Sciatic nerve (tissue), 2 donors: ENCODE measurements around the gene SCML2. TPM values are rescaled to one million over a fixed set of nuclear protein-coding genes. Genes with fewer than 3 reads are reported as not detected.
"Not testable (repeated sequence)": the region's sequence is repeated elsewhere in the genome, so short reads cannot be mapped to it uniquely, and the experiment has no call there.

ENCODE experiments used
- ATAC-seq: fragments of 200-7000 bp; cut with Tn5 transposase; one replicate; pipeline ENCODE4 v1.9.1; 2020; ENCODE audit warnings: mild to moderate bottlenecking, moderate library complexity
- DNase-seq: peaks from one replicate; pipeline ENCODE4 v3.0.0-alpha.2; 2020; ENCODE audit warnings: low spot score
- intact Hi-C: fragments of 100-400 bp; cut with DNase I; formaldehyde crosslinking; loops from one replicate; pipeline ENCODE4 v1.14.2; 2022
- total RNA-seq: library from RNA; stranded (reverse); fragmentation: NEBNext Ultra II Directional; extraction: Animal tissue kit (Norgen Biotek cat#: 25700); gene quantifications from one replicate; pipeline ENCODE4 v1.2.1, GENCODE V29; 2021
- donor health status: DM: no; HTN: no; CAD: no.
- donor health status: DM: no; HTN: no; CAD: no.

Gene SCML2
- total RNA-seq, result 1.4 TPM

- peak; percentile 78 for ATAC-seq
- DNase-seq, result no peak
- intact Hi-C loops, result no loop called here
Measured at GRCh38 chrX:18354369-18355223, at the start of gene SCML2. Gene SCML2, minus strand, starts transcription at chrX:18354688. Its CDS starts 20,617 bp downstream, at chrX:18334071.

GRCh38 chrX:18401848-18402213, 47.3 kb upstream of the SCML2 start:
- peak; percentile 12 for DNase-seq
- ATAC-seq, result no peak
- intact Hi-C loops, result no loop called here

- intact Hi-C loops, result loop anchor here (10.0 kb wide), 1 partner anchor 930 kb away; no protein-coding TSS in a partner anchor
- no peak for DNase-seq
- ATAC-seq, result peak; percentile 30
Measured at GRCh38 chrX:18394477-18394876, 40.0 kb upstream of the SCML2 start.

GRCh38 chrX:18390941-18391538, 36.6 kb upstream of the SCML2 start:
- ATAC-seq, result no peak
- intact Hi-C loops, result loop anchor here (10.0 kb wide), 1 partner anchor 934 kb away; no protein-coding TSS in a partner anchor
- DNase-seq, result peak; percentile 88

DNA sequence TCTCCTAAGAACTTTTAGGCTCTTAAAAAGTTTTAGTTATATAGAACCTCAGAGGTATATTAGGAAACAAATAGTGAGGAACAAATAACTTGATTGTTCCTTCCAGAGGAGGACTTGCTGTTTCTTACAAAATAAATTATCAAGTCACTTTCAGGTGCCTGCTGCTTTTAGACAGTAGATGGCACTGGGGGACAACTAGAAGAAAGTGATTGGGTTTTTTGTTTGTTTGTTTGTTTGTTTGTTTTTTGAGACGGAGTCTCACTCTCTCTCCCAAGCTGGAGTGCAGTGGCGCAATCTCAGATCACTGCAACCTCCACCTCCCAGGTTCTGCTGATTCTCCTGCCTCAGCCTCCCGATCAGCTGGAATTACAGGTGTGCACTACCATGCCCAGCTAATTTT, 35.5 kb upstream of the SCML2 start:
- intact Hi-C loops, result loop anchor here (10.0 kb wide), 1 partner anchor 935 kb away; no protein-coding TSS in a partner anchor
- ATAC-seq (no peak), DNase-seq (no peak)

DNA sequence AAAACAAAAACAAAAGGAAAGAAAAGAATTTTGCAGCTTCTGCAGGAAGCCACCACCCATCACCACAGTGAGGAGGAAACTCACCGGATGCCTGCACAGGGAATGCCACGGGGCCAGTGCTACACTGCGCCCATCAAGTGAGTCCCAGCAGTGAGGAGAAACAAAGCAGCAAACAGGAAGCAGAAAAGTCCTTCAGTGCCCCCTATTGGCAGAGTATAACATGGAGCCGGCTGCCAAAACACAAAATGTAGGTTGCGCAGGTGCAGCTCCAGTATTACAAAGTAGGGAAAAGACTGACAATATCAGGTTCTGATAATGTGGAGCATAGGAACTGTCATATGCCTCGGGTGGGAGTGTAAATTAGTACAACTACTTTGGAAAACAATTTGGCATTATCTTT, 23.3 kb upstream of the SCML2 start:
- no peak for DNase-seq
- ATAC-seq, result no peak
- intact Hi-C loops, result no loop called here

DNA sequence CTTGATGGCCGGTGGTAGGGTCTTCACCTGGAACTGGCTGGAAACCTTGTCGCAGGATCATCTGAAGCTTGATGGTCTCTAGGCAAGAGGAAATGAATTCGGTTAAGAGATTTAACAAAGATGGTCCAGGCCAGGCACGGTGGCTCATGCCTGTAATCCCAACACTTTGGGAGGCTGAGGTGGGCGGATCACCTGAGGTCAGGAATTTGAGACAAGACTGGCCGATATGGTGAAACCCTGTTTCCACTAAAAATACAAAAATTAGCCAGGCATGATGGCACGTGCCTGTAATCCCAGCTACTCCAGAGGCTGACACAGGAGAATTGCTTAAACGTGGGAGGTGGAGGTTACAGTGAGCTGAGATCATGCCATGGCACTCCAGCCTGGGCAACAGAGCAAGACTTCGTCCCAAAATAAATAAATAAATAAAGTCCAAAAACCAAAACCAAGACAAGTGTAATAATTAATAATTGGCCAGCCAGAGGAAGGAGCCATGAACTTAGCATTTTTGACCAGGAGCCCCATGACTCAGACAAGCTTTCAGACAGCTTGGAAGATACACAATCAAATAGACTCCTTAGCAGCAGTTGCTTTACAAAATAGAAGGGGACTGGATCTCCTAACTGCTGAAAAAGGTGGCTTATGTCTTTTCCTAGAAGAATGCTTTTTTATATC, 20.8 kb upstream of the SCML2 start:
- ATAC-seq, DNase-seq, intact Hi-C loops: not testable (repeated sequence)

- ATAC-seq, DNase-seq, intact Hi-C loops: not testable (repeated sequence)
Measured at GRCh38 chrX:18369096-18369495, 14.6 kb upstream of the SCML2 start.

GRCh38 chrX:18368402-18368801, 13.9 kb upstream of the SCML2 start:
- ATAC-seq (no peak), DNase-seq (no peak)
- intact Hi-C loops, result no loop called here

- intact Hi-C loops, result no loop called here
- no peak for DNase-seq
- no peak for ATAC-seq
Measured at GRCh38 chrX:18360867-18361266, 6.4 kb upstream of the SCML2 start.

DNA sequence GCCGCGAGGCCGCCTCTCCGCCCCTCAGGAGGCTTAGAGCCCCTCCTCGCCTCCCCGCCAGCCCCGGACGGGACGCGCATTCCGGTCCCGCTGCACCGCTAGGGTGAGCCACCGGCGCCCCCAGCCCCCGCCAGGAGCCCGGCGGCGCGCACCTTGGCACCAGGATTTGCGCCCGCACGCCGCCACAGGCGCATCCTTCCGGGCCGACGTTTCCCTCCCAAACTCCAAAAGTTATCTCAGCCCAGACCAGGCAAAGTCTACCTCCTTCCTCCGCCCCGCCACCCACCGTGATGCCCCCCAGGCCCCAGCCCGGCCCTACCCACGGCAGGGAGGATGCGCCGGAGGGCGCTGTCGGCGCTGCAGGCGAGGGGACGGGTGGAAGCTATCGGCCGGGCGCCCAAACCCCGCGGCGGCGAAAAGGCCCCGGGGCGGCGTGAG, 538 bp downstream of the SCML2 start:
- intact Hi-C loops, result no loop called here
- no peak for DNase-seq
- ATAC-seq, result peak; percentile 56

DNA sequence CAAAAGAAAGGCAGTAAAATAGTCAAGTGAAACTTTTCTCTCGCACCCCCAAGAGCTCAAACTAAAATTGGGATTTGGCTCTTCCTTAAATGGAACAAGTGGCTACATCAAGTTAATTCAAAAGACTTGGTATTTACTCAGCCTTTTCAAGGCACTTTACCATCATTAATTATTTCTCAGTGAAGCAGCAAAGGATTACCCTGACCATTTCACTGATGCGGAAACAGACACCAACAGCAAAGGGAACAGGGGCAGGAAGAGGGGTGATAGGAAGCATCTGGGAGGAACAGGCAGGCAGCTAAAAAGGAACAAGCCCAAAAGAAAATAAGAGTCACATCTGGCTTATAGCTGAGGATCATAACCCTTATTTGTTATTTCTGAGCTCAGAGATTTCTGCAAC, 2.7 kb downstream of the SCML2 start:
- intact Hi-C loops, result no loop called here
- no peak for DNase-seq
- no peak for ATAC-seq

DNA sequence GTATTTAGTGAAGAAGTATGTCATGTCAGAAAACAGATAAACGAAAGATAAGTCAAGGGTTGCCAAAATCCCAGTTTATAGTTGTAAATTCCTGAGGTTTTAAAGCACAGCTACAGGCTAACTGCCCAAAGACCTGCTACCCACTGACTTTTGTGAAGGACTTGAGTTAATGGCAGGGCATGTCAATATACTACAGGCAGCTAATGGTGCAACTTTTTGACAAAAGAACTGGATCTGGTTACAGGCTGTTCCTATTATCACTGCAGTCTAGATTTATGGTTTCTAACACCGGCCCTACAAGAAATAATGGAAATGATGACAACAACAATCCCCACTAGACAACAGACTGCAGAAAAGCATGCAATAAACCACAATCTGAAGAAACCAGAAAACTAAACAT, 6.4 kb downstream of the SCML2 start:
- ATAC-seq (no peak), DNase-seq (no peak)
- intact Hi-C loops, result no loop called here

GRCh38 chrX:18309401-18309800, 45.1 kb downstream of the SCML2 start:
- no peak for ATAC-seq
- no peak for DNase-seq
- intact Hi-C loops, result no loop called here

- intact Hi-C loops, result no loop called here
- ATAC-seq (no peak), DNase-seq (no peak)
Measured at GRCh38 chrX:18297251-18297650, 57.2 kb downstream of the SCML2 start.

GRCh38 chrX:18294893-18295292, 59.6 kb downstream of the SCML2 start:
- no peak for DNase-seq
- no peak for ATAC-seq

GRCh38 chrX:18291006-18291545, 63.4 kb downstream of the SCML2 start:
- intact Hi-C loops, result no loop called here
- no peak for ATAC-seq
- no peak for DNase-seq

More at GRCh38 chrX:18294893-18295292, 59.6 kb downstream of the SCML2 start:
- intact Hi-C loops, result no loop called here

- intact Hi-C loops, result no loop called here
- DNase-seq (no peak), ATAC-seq (no peak)
Measured at GRCh38 chrX:18290200-18290599, 64.3 kb downstream of the SCML2 start.

GRCh38 chrX:18288716-18289115, 65.8 kb downstream of the SCML2 start:
- intact Hi-C loops, result no loop called here
- DNase-seq (no peak), ATAC-seq (no peak)
